ENCODE data around the gene ANTXR2. TPM values are rescaled to one million over a fixed set of nuclear protein-coding genes. Genes with fewer than 3 reads are reported as not detected.
A peak's percentile ranks its signal among the peaks of the same experiment; 100 is the strongest.

Gene ANTXR2
- total RNA-seq, 4 donors from 2014 or later, result 51.8 to 182 (median 144) TPM

- intact Hi-C loops (cut with DNase I; ENCODE audit: low total_unique reads), result no loop called here
- no peaks in the 10 kb centered on the region for H3K4me1 ChIP-seq
- H3K27ac ChIP-seq, result no peak overlapping the region
- no peak for DNase-seq
- no peak overlapping the region for H3K4me3 ChIP-seq
- no peak for TF ChIP-seq CTCF (IDR thresholded peaks at IDR 0.05)
- TF ChIP-seq POLR2A (IDR thresholded peaks at IDR 0.05), result no peak
- no peaks in the 10 kb centered on the region for H3K9me3 ChIP-seq
- no peaks in the 10 kb centered on the region for H3K27me3 ChIP-seq
- H3K36me3 ChIP-seq, result no peaks in the 10 kb centered on the region
These were observed 191.6 kb downstream of the ANTXR2 start for GRCh38 chr4:79881407-79881806.

GRCh38 chr4:79877511-79877910 lies 195.5 kb downstream of the ANTXR2 start:
- Histone ChIP-seq H3K27me3 (no peaks in the 10 kb centered on the region), H3K4me3 (no peak overlapping the region), H3K36me3 (no peaks in the 10 kb centered on the region), H3K27ac (no peak overlapping the region), H3K4me1 (no peaks in the 10 kb centered on the region), H3K9me3 (no peaks in the 10 kb centered on the region)
- intact Hi-C loops (cut with DNase I; ENCODE audit: low total_unique reads), result no loop called here
- DNase-seq, result no peak
- no peak for TF ChIP-seq POLR2A (IDR thresholded peaks at IDR 0.05)
- TF ChIP-seq CTCF (IDR thresholded peaks at IDR 0.05), result no peak

- H3K27ac ChIP-seq, result peak overlapping the region in 1 of 2 donors; percentile 30
- no peaks in the 10 kb centered on the region for H3K4me1 ChIP-seq
- intact Hi-C loops (cut with DNase I; ENCODE audit: low total_unique reads), result no loop called here
- no peaks in the 10 kb centered on the region for H3K27me3 ChIP-seq
- TF ChIP-seq CTCF (IDR thresholded peaks at IDR 0.05) (no peak), POLR2A (IDR thresholded peaks at IDR 0.05) (no peak)
- H3K4me3 ChIP-seq, result no peak overlapping the region
- H3K36me3 ChIP-seq, result no peaks in the 10 kb centered on the region
- no peaks in the 10 kb centered on the region for H3K9me3 ChIP-seq
- no peak for DNase-seq
These were observed 197.6 kb downstream of the ANTXR2 start for GRCh38 chr4:79875344-79875899.

- TF ChIP-seq CTCF (IDR thresholded peaks at IDR 0.05) (no peak), POLR2A (IDR thresholded peaks at IDR 0.05) (no peak)
- Histone ChIP-seq H3K4me3 (no peak overlapping the region), H3K9me3 (no peaks in the 10 kb centered on the region), H3K36me3 (no peaks in the 10 kb centered on the region), H3K4me1 (no peaks in the 10 kb centered on the region), H3K27me3 (no peaks in the 10 kb centered on the region), H3K27ac (no peak overlapping the region)
- DNase-seq, result no peak
- intact Hi-C loops (cut with DNase I; ENCODE audit: low total_unique reads), result no loop called here
These were observed 198.8 kb downstream of the ANTXR2 start for GRCh38 chr4:79874197-79874596.

GRCh38 chr4:79872738-79873137 lies 200.3 kb downstream of the ANTXR2 start:
- TF ChIP-seq POLR2A (IDR thresholded peaks at IDR 0.05) (no peak), CTCF (IDR thresholded peaks at IDR 0.05) (no peak)
- no peak for DNase-seq
- no peak overlapping the region for H3K27ac ChIP-seq

More at GRCh38 chr4:79872738-79873137, 200.3 kb downstream of the ANTXR2 start:
- no peaks in the 10 kb centered on the region for H3K36me3 ChIP-seq
- H3K9me3 ChIP-seq, result no peaks in the 10 kb centered on the region
- H3K27me3 ChIP-seq, result no peaks in the 10 kb centered on the region
- H3K4me3 ChIP-seq, result no peak overlapping the region
- intact Hi-C loops (cut with DNase I; ENCODE audit: low total_unique reads), result no loop called here
- H3K4me1 ChIP-seq, result no peaks in the 10 kb centered on the region

Data from uterus (tissue), 4 donors.